Measurements from ENCODE around the gene PTPRZ1. TPM values are rescaled to one million over a fixed set of nuclear protein-coding genes. Genes with fewer than 3 reads are reported as not detected.

Gene PTPRZ1
- total RNA-seq, 1 donor from 2014 or later: 2.5 TPM

GRCh38 chr7:122063146-122063545 is 190.2 kb downstream of the PTPRZ1 start:
- H3K4me3 Mint-ChIP-seq (ENCODE audit: unreplicated experiment): no peak overlapping the region
- TF ChIP-seq, protein P1, sequence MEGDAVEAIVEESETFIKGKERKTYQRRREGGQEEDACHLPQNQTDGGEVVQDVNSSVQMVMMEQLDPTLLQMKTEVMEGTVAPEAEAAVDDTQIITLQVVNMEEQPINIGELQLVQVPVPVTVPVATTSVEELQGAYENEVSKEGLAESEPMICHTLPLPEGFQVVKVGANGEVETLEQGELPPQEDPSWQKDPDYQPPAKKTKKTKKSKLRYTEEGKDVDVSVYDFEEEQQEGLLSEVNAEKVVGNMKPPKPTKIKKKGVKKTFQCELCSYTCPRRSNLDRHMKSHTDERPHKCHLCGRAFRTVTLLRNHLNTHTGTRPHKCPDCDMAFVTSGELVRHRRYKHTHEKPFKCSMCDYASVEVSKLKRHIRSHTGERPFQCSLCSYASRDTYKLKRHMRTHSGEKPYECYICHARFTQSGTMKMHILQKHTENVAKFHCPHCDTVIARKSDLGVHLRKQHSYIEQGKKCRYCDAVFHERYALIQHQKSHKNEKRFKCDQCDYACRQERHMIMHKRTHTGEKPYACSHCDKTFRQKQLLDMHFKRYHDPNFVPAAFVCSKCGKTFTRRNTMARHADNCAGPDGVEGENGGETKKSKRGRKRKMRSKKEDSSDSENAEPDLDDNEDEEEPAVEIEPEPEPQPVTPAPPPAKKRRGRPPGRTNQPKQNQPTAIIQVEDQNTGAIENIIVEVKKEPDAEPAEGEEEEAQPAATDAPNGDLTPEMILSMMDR (IDR thresholded peaks at IDR 0.05; ENCODE audit: unreplicated experiment): no peak
- H3K36me3 Mint-ChIP-seq (ENCODE audit: low read depth, unreplicated experiment): no peaks in the 10 kb centered on the region
- no peaks in the 10 kb centered on the region for H3K9me3 Mint-ChIP-seq (ENCODE audit: unreplicated experiment)
- DNase-seq (ENCODE audit: low spot score): no peak
- H3K27me3 Mint-ChIP-seq (ENCODE audit: unreplicated experiment): no peaks in the 10 kb centered on the region
- no peaks in the 10 kb centered on the region for H3K4me1 Mint-ChIP-seq (ENCODE audit: unreplicated experiment)
- H3K27ac Mint-ChIP-seq (ENCODE audit: unreplicated experiment): no peak overlapping the region

DNA sequence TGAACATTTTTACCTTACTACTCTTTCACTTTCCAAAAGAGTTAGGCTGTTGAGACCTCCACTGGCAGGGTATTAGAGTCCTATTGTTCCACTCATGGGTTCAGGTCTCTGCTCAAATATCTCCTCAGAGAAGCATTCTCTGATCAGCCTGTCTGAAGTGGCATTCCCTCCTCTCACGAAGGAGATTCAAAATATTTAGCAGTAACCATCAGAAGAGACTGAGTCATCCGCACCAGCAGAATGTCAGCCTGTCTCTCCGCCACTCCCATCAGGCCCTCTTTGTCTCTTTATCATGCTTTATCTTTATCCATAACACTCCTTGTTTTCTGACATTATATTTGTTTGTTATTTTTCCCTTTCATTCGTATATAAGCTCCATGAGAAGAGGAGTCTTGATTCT is 192.0 kb downstream of the PTPRZ1 start:
- H3K4me1 Mint-ChIP-seq (ENCODE audit: unreplicated experiment): no peaks in the 10 kb centered on the region
- H3K27me3 Mint-ChIP-seq (ENCODE audit: unreplicated experiment): no peaks in the 10 kb centered on the region
- DNase-seq (ENCODE audit: low spot score): no peak
- no peaks in the 10 kb centered on the region for H3K36me3 Mint-ChIP-seq (ENCODE audit: low read depth, unreplicated experiment)
- H3K4me3 Mint-ChIP-seq (ENCODE audit: unreplicated experiment): no peak overlapping the region
- H3K27ac Mint-ChIP-seq (ENCODE audit: unreplicated experiment): no peak overlapping the region
- H3K9me3 Mint-ChIP-seq (ENCODE audit: unreplicated experiment): no peaks in the 10 kb centered on the region
- TF ChIP-seq, protein P1 (IDR thresholded peaks at IDR 0.05; ENCODE audit: unreplicated experiment): no peak

- no peak for DNase-seq (ENCODE audit: low spot score)
- Mint-ChIP-seq H3K27ac (ENCODE audit: unreplicated experiment) (no peak overlapping the region), H3K4me3 (ENCODE audit: unreplicated experiment) (no peak overlapping the region), H3K27me3 (ENCODE audit: unreplicated experiment) (no peaks in the 10 kb centered on the region), H3K4me1 (ENCODE audit: unreplicated experiment) (no peaks in the 10 kb centered on the region), H3K36me3 (ENCODE audit: low read depth, unreplicated experiment) (no peaks in the 10 kb centered on the region), H3K9me3 (ENCODE audit: unreplicated experiment) (no peaks in the 10 kb centered on the region)
- TF ChIP-seq, protein P1 (IDR thresholded peaks at IDR 0.05; ENCODE audit: unreplicated experiment): no peak
Observed at GRCh38 chr7:122067077-122067476, 194.1 kb downstream of the PTPRZ1 start.

DNA sequence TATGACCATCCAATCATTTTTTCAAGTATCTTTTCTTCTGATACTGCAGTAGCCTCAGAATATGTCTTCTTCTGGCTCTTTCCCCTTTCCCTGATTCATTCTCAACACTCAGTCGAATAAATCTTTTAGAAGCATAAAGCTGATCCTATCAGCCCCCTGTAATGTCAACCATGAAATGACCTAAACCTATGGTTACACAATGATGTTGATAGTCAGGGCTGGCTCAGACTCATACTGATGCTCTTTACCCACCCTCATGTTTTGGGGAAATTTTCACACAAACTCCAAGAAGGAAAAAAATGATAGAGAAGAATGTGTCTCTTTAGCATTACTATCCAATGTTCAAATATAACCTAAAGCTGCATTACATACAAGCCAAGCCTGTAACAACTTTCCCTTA is 195.1 kb downstream of the PTPRZ1 start:
- H3K4me3 Mint-ChIP-seq (ENCODE audit: unreplicated experiment): no peak overlapping the region
- DNase-seq (ENCODE audit: low spot score): no peak
- TF ChIP-seq, protein P1 (IDR thresholded peaks at IDR 0.05; ENCODE audit: unreplicated experiment): no peak
- no peaks in the 10 kb centered on the region for H3K9me3 Mint-ChIP-seq (ENCODE audit: unreplicated experiment)
- no peaks in the 10 kb centered on the region for H3K36me3 Mint-ChIP-seq (ENCODE audit: low read depth, unreplicated experiment)
- no peaks in the 10 kb centered on the region for H3K27me3 Mint-ChIP-seq (ENCODE audit: unreplicated experiment)
- no peak overlapping the region for H3K27ac Mint-ChIP-seq (ENCODE audit: unreplicated experiment)
- no peaks in the 10 kb centered on the region for H3K4me1 Mint-ChIP-seq (ENCODE audit: unreplicated experiment)

- DNase-seq (ENCODE audit: low spot score): no peak
- Mint-ChIP-seq H3K27me3 (ENCODE audit: unreplicated experiment) (no peaks in the 10 kb centered on the region), H3K4me1 (ENCODE audit: unreplicated experiment) (no peaks in the 10 kb centered on the region), H3K9me3 (ENCODE audit: unreplicated experiment) (no peaks in the 10 kb centered on the region), H3K36me3 (ENCODE audit: low read depth, unreplicated experiment) (no peaks in the 10 kb centered on the region), H3K27ac (ENCODE audit: unreplicated experiment) (no peak overlapping the region), H3K4me3 (ENCODE audit: unreplicated experiment) (no peak overlapping the region)
- TF ChIP-seq, protein P1 (IDR thresholded peaks at IDR 0.05; ENCODE audit: unreplicated experiment): no peak
Observed at GRCh38 chr7:122068999-122069398, 196.0 kb downstream of the PTPRZ1 start.
